SK-N-SH (cell line): ENCODE results near the gene HES2. TPM values are rescaled to one million over a fixed set of nuclear protein-coding genes. Genes with fewer than 3 reads are reported as not detected.

Experiments
- CTCF ChIA-PET: fragments of 300-600, 350-600 bp; formaldehyde crosslinking; extraction: SDS; loops from one replicate; lab custom pipeline; 2021; lab: Yijun Ruan, JAX
- POLR2A ChIA-PET: fragments of 350-600 bp; sonication (Branson Sonifier 250); formaldehyde crosslinking; extraction: SDS; loops from one replicate; lab custom pipeline; 2020; ENCODE audit warnings: antibody characterized with exemption, inconsistent platforms; lab: Yijun Ruan, JAX
- DNase-seq: peaks from one replicate; pipeline ENCODE4 v3.0.0; 2012
- H2AFZ ChIP-seq: fragments of 200-600 bp; sonication (generic); 2 replicates; pipeline ENCODE4 v1.8.1; 2016; ENCODE audit warnings: antibody characterized with exemption, mild to moderate bottlenecking, low read depth
- H3F3A ChIP-seq: fragments of 200-600 bp; sonication (generic); replicated peaks from 2 replicates; pipeline ENCODE3; 2016; ENCODE audit warnings: antibody characterized with exemption, mild to moderate bottlenecking; ENCODE audit not compliant: insufficient read depth
- H3K27ac ChIP-seq, 2 experiments: fragments of 200-500 bp in 1 of 2; fragments of 200-600 bp in 1 of 2; sonication (Bioruptor generic) in 1 of 2; sonication (generic), shearing (Covaris generic) in 1 of 2; 2 replicates each; pipeline versions ENCODE4 v1.5.1 to v1.6.1; 2014 to 2016; ENCODE audit warnings: low read depth in 2 of 2, inconsistent platforms in 1 of 2, low read length in 1 of 2, mild to moderate bottlenecking in 1 of 2, mixed read lengths in 1 of 2
- H3K27me3 ChIP-seq: fragments of 200-600 bp; sonication (generic), shearing (Covaris generic); 2 replicates; pipeline ENCODE4 v1.6.1; 2016; ENCODE audit warnings: mixed run types; ENCODE audit not compliant: insufficient read depth
- H3K36me3 ChIP-seq, 2 experiments: fragments of 200-500 bp in 1 of 2; fragments of 200-600 bp in 1 of 2; sonication (Bioruptor generic) in 1 of 2; sonication (generic) in 1 of 2; replicated peaks in 1 of 2; 2 replicates each; pipeline versions ENCODE3 to v1.5.1; 2014 to 2016; ENCODE audit warnings: low read length in 1 of 2, mild to moderate bottlenecking in 1 of 2; ENCODE audit not compliant: insufficient read depth in 2 of 2, control insufficient read depth in 1 of 2
- H3K4me1 ChIP-seq, 2 experiments: fragments of 200-500 bp in 1 of 2; fragments of 200-600 bp in 1 of 2; sonication (Bioruptor generic) in 1 of 2; sonication (generic), shearing (Covaris generic) in 1 of 2; 2 replicates each; pipeline versions ENCODE4 v1.5.1 to v1.6.1; 2014 to 2016; ENCODE audit warnings: low read depth in 1 of 2, low read length in 1 of 2, mixed run types in 1 of 2; ENCODE audit not compliant: insufficient read depth in 2 of 2, control insufficient read depth in 1 of 2
- H3K4me2 ChIP-seq: fragments of 200-600 bp; sonication (generic), shearing (Covaris generic); 2 replicates; pipeline ENCODE4 v1.6.1; 2017; ENCODE audit warnings: mixed run types
- H3K4me3 ChIP-seq, 2 experiments: fragments of 200-500 bp in 1 of 2; fragments of 200-600 bp in 1 of 2; sonication (Bioruptor generic) in 1 of 2; sonication (generic), shearing (Covaris generic) in 1 of 2; 2 replicates each; pipeline versions ENCODE4 v1.5.1 to v1.8.1; 2014 to 2016; ENCODE audit warnings: low read depth in 2 of 2, inconsistent platforms in 1 of 2, low read length in 1 of 2, mild to moderate bottlenecking in 1 of 2, mixed read lengths in 1 of 2, moderate library complexity in 1 of 2
- H3K79me2 ChIP-seq: fragments of 200-600 bp; sonication (generic); 2 replicates; pipeline ENCODE4 v1.8.1; 2017; ENCODE audit warnings: mild to moderate bottlenecking; ENCODE audit not compliant: insufficient read depth
- H3K9ac ChIP-seq: fragments of 200-600 bp; sonication (generic); 2 replicates; pipeline ENCODE4 v1.6.1; 2017; ENCODE audit warnings: mixed run types
- H3K9me2 ChIP-seq: fragments of 200-600 bp; sonication (generic); 2 replicates; pipeline ENCODE4 v1.6.1; 2017; ENCODE audit warnings: mixed run types
- H3K9me3 ChIP-seq: fragments of 200-600 bp; sonication (generic); 2 replicates; pipeline ENCODE4 v1.6.1; 2017; ENCODE audit warnings: mixed run types, mild to moderate bottlenecking, moderate library complexity
- H4K20me1 ChIP-seq: fragments of 200-600 bp; sonication (generic); 2 replicates; pipeline ENCODE4 v1.6.1; 2017; ENCODE audit warnings: mild to moderate bottlenecking, mixed run types; ENCODE audit not compliant: insufficient read depth
- EP300 ChIP-seq, 2 experiments: IDR thresholded peaks; 2 replicates each; pipeline versions ENCODE4 v1.4.0 to v1.6.1; 2012; ENCODE audit warnings: borderline replicate concordance in 1 of 2, low read depth in 1 of 2, low read length in 1 of 2
- EZH2phosphoT487 ChIP-seq: fragments of 200-600 bp; sonication (generic); IDR thresholded peaks from 2 replicates; pipeline ENCODE4 v1.6.1; 2017; ENCODE audit warnings: low read depth, mixed run types, mild to moderate bottlenecking, antibody characterized with exemption, moderate library complexity, borderline replicate concordance
- FOSL2 ChIP-seq: IDR thresholded peaks from 2 replicates; pipeline ENCODE4 v1.4.0; 2012; ENCODE audit warnings: low read depth, mild to moderate bottlenecking, moderate library complexity, borderline replicate concordance
- FOXJ3 ChIP-seq: sonication (generic); formaldehyde crosslinking; IDR thresholded peaks from 2 replicates; pipeline ENCODE4 v1.5.1; 2020; ENCODE audit warnings: mild to moderate bottlenecking, missing genetic modification reagents
- MAX ChIP-seq: IDR thresholded peaks from 2 replicates; pipeline ENCODE4 v1.4.0; 2012; ENCODE audit warnings: low read depth
- MEF2A ChIP-seq: IDR thresholded peaks from 2 replicates; pipeline ENCODE4 v1.4.0; 2012; ENCODE audit warnings: low read depth, borderline replicate concordance
- MXI1 ChIP-seq: IDR thresholded peaks from 2 replicates; pipeline ENCODE4 v1.6.1; 2012; ENCODE audit warnings: mild to moderate bottlenecking, low read depth, low read length, improper control_type of control experiment
- NFIC ChIP-seq: IDR thresholded peaks from 2 replicates; pipeline ENCODE4 v1.4.0; 2012; ENCODE audit warnings: borderline replicate concordance
- PBX3 ChIP-seq: IDR thresholded peaks from 2 replicates; pipeline ENCODE4; 2012
- POLR2AphosphoS5 ChIP-seq: IDR thresholded peaks from 2 replicates; pipeline ENCODE4 v1.6.1; 2012; ENCODE audit warnings: low read depth, low read length
- RAD21 ChIP-seq: IDR thresholded peaks from 2 replicates; pipeline ENCODE4 v1.6.1; 2012; ENCODE audit warnings: mild to moderate bottlenecking, low read length
- RCOR1 ChIP-seq: fragments of 150-350 bp; IDR thresholded peaks from 2 replicates; pipeline ENCODE4 v1.6.1; 2017; ENCODE audit warnings: antibody characterized with exemption, low read length
- RXRA ChIP-seq: IDR thresholded peaks from 2 replicates; pipeline ENCODE4 v1.4.0; 2012; ENCODE audit warnings: low read depth, mild to moderate bottlenecking, borderline replicate concordance
- SIN3A ChIP-seq: IDR thresholded peaks from 2 replicates; pipeline ENCODE4 v1.6.1; 2012; ENCODE audit warnings: low read depth, mild to moderate bottlenecking, low read length, moderate library complexity, borderline replicate concordance
- SMC3 ChIP-seq: IDR thresholded peaks from 2 replicates; pipeline ENCODE4 v1.6.1; 2012; ENCODE audit warnings: low read depth, low read length, improper control_type of control experiment
- TCF12 ChIP-seq: IDR thresholded peaks from 2 replicates; pipeline ENCODE4 v1.4.0; 2012
- USF1 ChIP-seq: IDR thresholded peaks from 2 replicates; pipeline ENCODE4 v1.4.0; 2012; ENCODE audit warnings: low read depth, borderline replicate concordance
- WGBS: methylation state at CpG from one replicate; pipeline ENCODE4 v1.1.6; 2017; ENCODE audit warnings: low lambda C conversion rate; 5-methylcytosine and 5-hydroxymethylcytosine counted together
- polyA plus RNA-seq, 3 experiments: library from polyadenylated mRNA; depleted of rRNA; stranded (reverse); fragments of >200 nt; gene quantifications; 2 replicates each; pipeline ENCODE4 v1.2.3, GENCODE V29; 2012

Gene HES2
- polyA plus RNA-seq, 1 of the 3 experiments (the other 2 are of a cell fraction) = 0.03 TPM

GRCh38 chr1:6421266-6421665 lies 1.5 kb upstream of the HES2 start (continued):
- TF ChIP-seq SIN3A (no peak), RCOR1 (no peak), FOSL2 (no peak), MXI1 (no peak), RAD21 (no peak)

GRCh38 chr1:6420454-6421042 lies 829 bp upstream of the HES2 start:
- Histone ChIP-seq H3K79me2 (no peaks in the 10 kb centered on the region), H2AFZ (no peak overlapping the region), H3K9me3 (no peaks in the 10 kb centered on the region), H4K20me1 (no peaks in the 10 kb centered on the region), H3K9ac (no peak overlapping the region), H3K27ac (no peak overlapping the region), H3K4me1 (peaks cover 6 to 18% of the 10 kb centered on the region in 2 experiments; a peak in 1 of 4 replicates), H3K4me3 (no peak overlapping the region), H3K36me3 (no peaks in the 10 kb centered on the region), H3K4me2 (no peak overlapping the region), H3K9me2 (no peaks in the 10 kb centered on the region), H3F3A (no peaks in the 10 kb centered on the region), H3K27me3 (peaks cover 32% of the 10 kb centered on the region)
- CTCF ChIA-PET = interaction anchor here (0.5 to 16.1 kb wide), 12 partner anchors 15 to 237 kb away, joined by 3 to 290 read pairs (median 5); no protein-coding TSS in a partner anchor
- TF ChIP-seq MXI1 (no peak), PBX3 (no peak)
- no peak for DNase-seq
- POLR2A ChIA-PET = interaction anchor here (1.5 kb wide), 1 partner anchor 185 kb away, joined by 3 read pairs; the partner anchor contains the start of gene ICMT
- 65% methylated on average over 13 of the region's 44 CpGs for WGBS

GRCh38 chr1:6419397-6419803 lies 319 bp downstream of the HES2 start:
- H3K4me3 ChIP-seq = 0 out of 4 replicates have a peak overlapping the region, but pooled peaks of 1 of the 2 experiments have one; percentile 12
- ChIA-PET CTCF (interaction anchor here (1.0 to 16.1 kb wide), 9 partner anchors 11 to 173 kb away, joined by 3 to 290 read pairs (median 5); no protein-coding TSS in a partner anchor), POLR2A (interaction anchor here (1.5 kb wide), 1 partner anchor 183 kb away, joined by 3 read pairs; the partner anchor contains the start of gene ICMT)
- no peaks in the 10 kb centered on the region for H3K36me3 ChIP-seq
- H4K20me1 ChIP-seq = no peaks in the 10 kb centered on the region
- no peak overlapping the region for H3K9ac ChIP-seq
- H3K27me3 ChIP-seq = peaks cover 23% of the 10 kb centered on the region
- H3K27ac ChIP-seq = no peak overlapping the region
- H3F3A ChIP-seq = no peaks in the 10 kb centered on the region
- H2AFZ ChIP-seq = no peak overlapping the region
- peak overlapping the region; percentile 24; the same call in 1 of the 2 replicates for H3K4me2 ChIP-seq
- H3K79me2 ChIP-seq = no peaks in the 10 kb centered on the region
- H3K9me3 ChIP-seq = no peaks in the 10 kb centered on the region
- peak; percentile 64 for DNase-seq
- no peak for TF ChIP-seq NFIC
- no peak for TF ChIP-seq SIN3A
- TF ChIP-seq RAD21 = no peak
- TF ChIP-seq PBX3 = no peak
- TF ChIP-seq RXRA = no peak
- no peak for TF ChIP-seq RCOR1
- no peak for TF ChIP-seq EP300 (IDR thresholded peaks at IDR 0.05; ENCODE audit: borderline replicate concordance in 1 of 2, low read depth in 1 of 2, low read length in 1 of 2)
- no peak for TF ChIP-seq SMC3
- no peak for TF ChIP-seq FOSL2
- TF ChIP-seq USF1 = no peak
- TF ChIP-seq EZH2phosphoT487 = no peak
- no peak for TF ChIP-seq FOXJ3
- no peak for TF ChIP-seq POLR2AphosphoS5
- no peak for TF ChIP-seq TCF12
- no peak for TF ChIP-seq MAX
- TF ChIP-seq MEF2A = no peak
- no peak for TF ChIP-seq MXI1
- H3K9me2 ChIP-seq = no peaks in the 10 kb centered on the region
- peaks cover 6 to 18% of the 10 kb centered on the region in 2 experiments; a peak in 1 of 4 replicates for H3K4me1 ChIP-seq
- no CpG with 5 or more reads among the region's 48 CpGs for WGBS
